GM13976 (cell line): ENCODE results near the gene LIPE.

ENCODE experiments used
- DNase-seq: peaks from one replicate; pipeline ENCODE4 v3.0.0; 2012; ENCODE audit warnings: low spot score
- CTCF ChIP-seq: IDR thresholded peaks from 2 replicates; pipeline ENCODE4 v1.5.1; 2012; ENCODE audit warnings: borderline replicate concordance, mild to moderate bottlenecking; ENCODE audit not compliant: insufficient read depth; ENCODE audit errors: extremely low read depth, missing control alignments, control extremely low read depth
- in situ Hi-C: fragments of 300-500 bp; cut with MboI; formaldehyde crosslinking; loops from one replicate; pipeline ENCODE4 v1.12.0; 2022; ENCODE audit warnings: low sequenced_read_pairs, mixed read lengths, inconsistent platforms; ENCODE audit not compliant: unreplicated experiment

The LIPE gene

GRCh38 chr19:42435316-42435715 lies 8.1 kb upstream of the LIPE start:
- in situ Hi-C loops, result no loop called here
- no peak for TF ChIP-seq CTCF
- no peak for DNase-seq

GRCh38 chr19:42433503-42434260 lies 6.5 kb upstream of the LIPE start:
- peak; percentile 73 for TF ChIP-seq CTCF
- peak; percentile 65 for DNase-seq
- in situ Hi-C loops, result no loop called here

GRCh38 chr19:42431486-42431885 lies 4.3 kb upstream of the LIPE start:
- no peak for DNase-seq
- TF ChIP-seq CTCF, result no peak
- in situ Hi-C loops, result no loop called here

- in situ Hi-C loops, result no loop called here
- no peak for DNase-seq
- no peak for TF ChIP-seq CTCF
Observed at GRCh38 chr19:42428676-42429075, 1.5 kb upstream of the LIPE start.

- DNase-seq, result no peak
- TF ChIP-seq CTCF, result no peak
- in situ Hi-C loops, result no loop called here
Observed at GRCh38 chr19:42426643-42427042, 545 bp downstream of the LIPE start.

- DNase-seq, result no peak
- in situ Hi-C loops, result no loop called here
- no peak for TF ChIP-seq CTCF
Observed at GRCh38 chr19:42424712-42425131, 2.5 kb downstream of the LIPE start.

GRCh38 chr19:42424345-42424707 lies 2.9 kb downstream of the LIPE start:
- in situ Hi-C loops, result no loop called here
- TF ChIP-seq CTCF, result no peak
- DNase-seq, result no peak
